Peyer's patch (tissue), 4 donors: Measurements from ENCODE around the gene NCAPG. TPM values are rescaled to one million over a fixed set of nuclear protein-coding genes. Genes with fewer than 3 reads are reported as not detected.

ENCODE experiments used
- DNase-seq, 3 donors: peaks; one replicate each; pipeline ENCODE4 v3.0.0-alpha.2; 2017 to 2019
- H3K27ac ChIP-seq, 4 donors: fragments of 200-600 bp; sonication (generic); one replicate each; pipeline ENCODE4 v1.5.1; 2016 to 2019
- H3K27me3 ChIP-seq, 2 donors: fragments of 200-600 bp; sonication (generic); one replicate each; pipeline ENCODE4 v1.5.1; 2019
- H3K36me3 ChIP-seq, 3 donors: fragments of 200-600 bp; sonication (generic); one replicate each; pipeline ENCODE4 v1.5.1; 2016 to 2019
- H3K4me1 ChIP-seq, 4 donors: fragments of 200-600 bp; sonication (generic); one replicate each; pipeline ENCODE4 v1.5.1; 2016 to 2019
- H3K4me3 ChIP-seq, 4 donors: fragments of 200-600 bp; sonication (generic); 1 replicate in 3 of 4; 2 replicates in 1 of 4; pipeline ENCODE4 v1.5.1; 2016 to 2019; ENCODE audit warnings: mild to moderate bottlenecking in 1 of 4
- H3K9me3 ChIP-seq, 4 donors: fragments of 200-600 bp; sonication (generic); one replicate each; pipeline ENCODE4 v1.5.1; 2016 to 2019; ENCODE audit warnings: mild to moderate bottlenecking in 1 of 4
- POLR2A ChIP-seq, 2 donors: fragments of 450-650 bp; IDR thresholded peaks; one replicate each; pipeline ENCODE4 v1.5.1; 2017; ENCODE audit warnings: antibody characterized with exemption in 2 of 2, mild to moderate bottlenecking in 2 of 2, moderate library complexity in 2 of 2
- total RNA-seq, 4 donors: library from RNA; depleted of rRNA; stranded (reverse); fragments of >200 nt; gene quantifications; one replicate each; pipeline ENCODE4 v1.1.0, GENCODE V29; 2016
- TF ChIP-seq, protein P1 (sequence below), 6 experiments: fragments of 450-650 bp in 4 of 6; fragments of 200-600 bp in 2 of 6; sonication (generic) in 1 of 6; IDR thresholded peaks; one replicate each; pipeline ENCODE4 v1.5.1; 2017 to 2019; ENCODE audit warnings: antibody characterized with exemption in 6 of 6, mild to moderate bottlenecking in 3 of 6, moderate library complexity in 1 of 6

NCAPG gene
- total RNA-seq, 4 donors from 2014 or later: 3.3 to 21.5 (median 3.5) TPM

DNA sequence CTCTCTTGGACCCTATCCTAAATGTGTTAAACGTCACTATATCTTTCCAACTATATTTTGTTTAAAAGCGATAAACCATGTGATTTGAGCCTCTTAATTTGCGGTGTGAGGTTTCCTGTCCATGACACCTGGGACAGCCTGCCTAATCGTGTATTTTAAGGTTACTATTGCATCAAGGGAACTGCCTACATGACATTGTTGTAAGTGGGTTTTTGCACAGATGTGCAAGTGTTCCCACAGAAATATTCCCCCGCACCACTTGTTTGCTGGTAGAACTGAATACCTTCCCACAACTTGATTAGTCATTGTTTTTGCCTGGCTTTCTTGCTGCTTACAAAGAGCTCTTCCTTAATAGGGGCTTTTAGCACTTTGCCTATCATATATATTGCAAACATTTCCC lies 24.2 kb upstream of the NCAPG start:
- H3K9me3 ChIP-seq: no peaks in the 10 kb centered on the region
- no peak overlapping the region for H3K4me3 ChIP-seq
- H3K27me3 ChIP-seq: peaks cover 0 to 1% of the 10 kb centered on the region in 2 donors
- peaks cover 0 to 6% (median under 1%) of the 10 kb centered on the region in 4 donors for H3K4me1 ChIP-seq
- H3K36me3 ChIP-seq: no peaks in the 10 kb centered on the region
- no peak overlapping the region for H3K27ac ChIP-seq
- DNase-seq: no peak
- TF ChIP-seq, protein P1, sequence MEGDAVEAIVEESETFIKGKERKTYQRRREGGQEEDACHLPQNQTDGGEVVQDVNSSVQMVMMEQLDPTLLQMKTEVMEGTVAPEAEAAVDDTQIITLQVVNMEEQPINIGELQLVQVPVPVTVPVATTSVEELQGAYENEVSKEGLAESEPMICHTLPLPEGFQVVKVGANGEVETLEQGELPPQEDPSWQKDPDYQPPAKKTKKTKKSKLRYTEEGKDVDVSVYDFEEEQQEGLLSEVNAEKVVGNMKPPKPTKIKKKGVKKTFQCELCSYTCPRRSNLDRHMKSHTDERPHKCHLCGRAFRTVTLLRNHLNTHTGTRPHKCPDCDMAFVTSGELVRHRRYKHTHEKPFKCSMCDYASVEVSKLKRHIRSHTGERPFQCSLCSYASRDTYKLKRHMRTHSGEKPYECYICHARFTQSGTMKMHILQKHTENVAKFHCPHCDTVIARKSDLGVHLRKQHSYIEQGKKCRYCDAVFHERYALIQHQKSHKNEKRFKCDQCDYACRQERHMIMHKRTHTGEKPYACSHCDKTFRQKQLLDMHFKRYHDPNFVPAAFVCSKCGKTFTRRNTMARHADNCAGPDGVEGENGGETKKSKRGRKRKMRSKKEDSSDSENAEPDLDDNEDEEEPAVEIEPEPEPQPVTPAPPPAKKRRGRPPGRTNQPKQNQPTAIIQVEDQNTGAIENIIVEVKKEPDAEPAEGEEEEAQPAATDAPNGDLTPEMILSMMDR (IDR thresholded peaks at IDR 0.05): no peak
- TF ChIP-seq POLR2A (IDR thresholded peaks at IDR 0.05): no peak

DNA sequence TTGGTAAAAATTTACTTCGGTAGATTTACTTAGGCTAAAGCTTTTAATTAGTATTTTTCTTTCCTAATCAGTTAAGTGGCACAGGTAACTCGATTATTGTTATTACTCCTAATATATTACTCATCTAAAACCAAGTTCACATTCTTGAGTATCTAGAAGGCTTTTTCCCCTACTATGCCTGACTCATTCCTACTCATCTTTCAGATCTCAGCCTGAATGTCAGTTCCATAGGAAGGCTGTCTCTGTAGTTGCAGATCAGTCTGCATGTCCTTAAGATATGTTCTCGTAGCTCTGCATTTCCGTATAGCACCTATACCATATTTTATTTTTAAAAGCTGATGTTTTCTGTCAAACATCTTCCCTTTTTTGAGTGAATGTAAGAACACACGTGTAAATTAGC lies 23.5 kb upstream of the NCAPG start:
- Histone ChIP-seq H3K4me1 (no peaks in the 10 kb centered on the region), H3K36me3 (no peaks in the 10 kb centered on the region), H3K27ac (no peak overlapping the region), H3K9me3 (no peaks in the 10 kb centered on the region), H3K27me3 (no peaks in the 10 kb centered on the region), H3K4me3 (no peak overlapping the region)
- TF ChIP-seq, protein P1 (IDR thresholded peaks at IDR 0.05): no peak
- no peak for TF ChIP-seq POLR2A (IDR thresholded peaks at IDR 0.05)
- no peak for DNase-seq

GRCh38 chr4:17788956-17789355 lies 21.8 kb upstream of the NCAPG start:
- no peak for TF ChIP-seq POLR2A (IDR thresholded peaks at IDR 0.05)
- TF ChIP-seq, protein P1 (IDR thresholded peaks at IDR 0.05): no peak
- no peaks in the 10 kb centered on the region for H3K4me1 ChIP-seq
- DNase-seq: no peak
- no peaks in the 10 kb centered on the region for H3K27me3 ChIP-seq
- no peak overlapping the region for H3K4me3 ChIP-seq
- no peak overlapping the region for H3K27ac ChIP-seq
- H3K36me3 ChIP-seq: no peaks in the 10 kb centered on the region
- no peaks in the 10 kb centered on the region for H3K9me3 ChIP-seq

- no peaks in the 10 kb centered on the region for H3K4me1 ChIP-seq
- H3K36me3 ChIP-seq: peaks cover 0 to 5% (median 0%) of the 10 kb centered on the region in 3 donors
- TF ChIP-seq, protein P1 (IDR thresholded peaks at IDR 0.05): no peak
- no peak for TF ChIP-seq POLR2A (IDR thresholded peaks at IDR 0.05)
- no peak overlapping the region for H3K27ac ChIP-seq
- no peak overlapping the region for H3K4me3 ChIP-seq
- no peaks in the 10 kb centered on the region for H3K9me3 ChIP-seq
- no peak for DNase-seq
- no peaks in the 10 kb centered on the region for H3K27me3 ChIP-seq
Observed at GRCh38 chr4:17794730-17795129, 16.0 kb upstream of the NCAPG start.

DNA sequence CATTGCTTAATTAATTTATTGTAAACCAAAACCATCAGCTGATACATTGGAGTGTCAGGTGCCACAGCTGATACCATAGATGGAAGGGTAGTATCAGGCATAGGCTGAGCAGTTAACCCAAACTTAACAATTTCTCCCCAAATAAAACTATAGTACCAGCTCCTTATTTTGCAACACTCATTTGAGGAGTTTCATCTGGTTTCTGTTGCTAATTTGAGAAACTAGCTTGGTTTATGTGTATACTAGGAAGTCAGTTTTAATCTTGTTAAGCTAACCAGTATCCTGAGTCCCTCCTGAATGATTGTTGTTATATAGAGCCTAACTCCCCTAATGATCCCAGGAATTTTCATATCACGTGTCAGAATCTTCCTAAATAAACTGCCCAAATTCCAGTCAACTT lies 13.0 kb upstream of the NCAPG start:
- no peaks in the 10 kb centered on the region for H3K27me3 ChIP-seq
- no peak overlapping the region for H3K27ac ChIP-seq
- H3K9me3 ChIP-seq: no peaks in the 10 kb centered on the region
- H3K36me3 ChIP-seq: peaks cover 0 to 20% (median 0%) of the 10 kb centered on the region in 3 donors
- TF ChIP-seq, protein P1 (IDR thresholded peaks at IDR 0.05): no peak
- TF ChIP-seq POLR2A (IDR thresholded peaks at IDR 0.05): no peak
- no peak overlapping the region for H3K4me3 ChIP-seq
- H3K4me1 ChIP-seq: no peaks in the 10 kb centered on the region
- DNase-seq: no peak

- Histone ChIP-seq H3K27me3 (no peaks in the 10 kb centered on the region), H3K9me3 (no peaks in the 10 kb centered on the region), H3K4me3 (no peak overlapping the region), H3K4me1 (peaks cover 0 to 35% (median 11%) of the 10 kb centered on the region in 4 donors), H3K36me3 (peaks cover 0 to 31% (median 0%) of the 10 kb centered on the region in 3 donors), H3K27ac (no peak overlapping the region)
- DNase-seq: no peak
- TF ChIP-seq POLR2A (IDR thresholded peaks at IDR 0.05): no peak
Observed at GRCh38 chr4:17805580-17806155, 5.1 kb upstream of the NCAPG start.
